GM12878 (cell line): ENCODE measurements around the gene SIGLEC12. TPM values are rescaled to one million over a fixed set of nuclear protein-coding genes. Genes with fewer than 3 reads are reported as not detected.
A peak's percentile ranks its signal among the peaks of the same experiment; 100 is the strongest.

Experiments used
- ATAC-seq: fragments of 200-7000 bp; cut with Tn5 transposase; 3 replicates; pipeline ENCODE4 v1.9.1; 2020; ENCODE audit warnings: mild to moderate bottlenecking, moderate library complexity
- BruUV-seq: library from RNA; stranded (reverse); fragments of 400-500 nt; replicated peaks from 2 replicates; lab custom pipeline; 2021; lab: Mats Ljungman, UMichigan
- CTCF ChIA-PET: fragments of 300-600 bp; sonication (Branson Sonifier 250); formaldehyde crosslinking; extraction: SDS; loops from one replicate; lab custom pipeline; 2021; ENCODE audit warnings: inconsistent platforms; lab: Yijun Ruan, JAX
- POLR2A ChIA-PET: fragments of 350-600 bp; formaldehyde crosslinking; extraction: SDS; loops from one replicate; lab custom pipeline; 2021; ENCODE audit warnings: inconsistent platforms; lab: Charles Lee
- RAD21 ChIA-PET: fragments of 300-600 bp; sonication (Branson Sonifier 250); formaldehyde crosslinking; loops from one replicate; lab custom pipeline; 2023; ENCODE audit warnings: antibody characterized with exemption; ENCODE audit not compliant: unreplicated experiment; lab: Charles Lee
- SMC1A ChIA-PET: fragments of 300-600 bp; sonication (Branson Sonifier 250); formaldehyde crosslinking; loops from one replicate; lab custom pipeline; 2023; ENCODE audit not compliant: unreplicated experiment, uncharacterized antibody; lab: Charles Lee
- DNase-seq: peaks from one replicate; pipeline ENCODE4 v3.0.0-alpha.2; 2011; ENCODE audit warnings: low read depth, low spot score
- FAIRE-seq: peaks from 3 replicates; lab custom pipeline; 2011; peaks lifted over from hg19 to GRCh38; lab: Jason Lieb, UNC
- H2AFZ ChIP-seq: 2 replicates; pipeline ENCODE4 v1.6.0; 2011; ENCODE audit warnings: low read depth, low read length, control low read depth; ENCODE audit not compliant: control insufficient read depth
- H3K27ac ChIP-seq: 2 replicates; pipeline ENCODE4 v1.5.1; 2011; ENCODE audit warnings: control low read depth; ENCODE audit not compliant: control insufficient read depth, insufficient read depth
- H3K27me3 ChIP-seq, 2 experiments: replicated peaks in 1 of 2; 2 replicates each; pipeline versions ENCODE4 v1.6.0 to v1.6.1; 2011; ENCODE audit warnings: low read length in 1 of 2; ENCODE audit not compliant: control insufficient read depth in 2 of 2, insufficient read depth in 2 of 2
- H3K36me3 ChIP-seq, 2 experiments: 2 replicates each; pipeline ENCODE4 v1.5.1; 2011; ENCODE audit warnings: low read length in 1 of 2; ENCODE audit not compliant: control insufficient read depth in 2 of 2, insufficient read depth in 2 of 2
- H3K4me1 ChIP-seq: 2 replicates; pipeline ENCODE4 v1.6.1; 2011; ENCODE audit warnings: mild to moderate bottlenecking, low read length, moderate library complexity, mixed read lengths; ENCODE audit not compliant: control insufficient read depth, insufficient read depth
- H3K4me2 ChIP-seq: 2 replicates; pipeline ENCODE4 v1.6.0; 2011; ENCODE audit warnings: control low read depth; ENCODE audit not compliant: control insufficient read depth, insufficient read depth
- H3K4me3 ChIP-seq: fragments of 200-600 bp; sonication (generic); 2 replicates; pipeline ENCODE4 v1.5.1; 2016
- H3K79me2 ChIP-seq: 2 replicates; pipeline ENCODE4 v1.6.0; 2011; ENCODE audit warnings: low read length; ENCODE audit not compliant: control insufficient read depth, insufficient read depth
- H3K9ac ChIP-seq: 2 replicates; pipeline ENCODE4 v1.8.0; 2011; ENCODE audit warnings: low read length, control low read depth, mixed read lengths; ENCODE audit not compliant: control insufficient read depth, insufficient read depth
- H3K9me3 ChIP-seq: replicated peaks from 3 replicates; pipeline ENCODE4 v1.5.1; 2011; ENCODE audit warnings: mild to moderate bottlenecking, low read length; ENCODE audit not compliant: control insufficient read depth, insufficient read depth
- H4K20me1 ChIP-seq: 2 replicates; pipeline ENCODE4 v1.6.0; 2011; ENCODE audit not compliant: control insufficient read depth, insufficient read depth
- CHD4 ChIP-seq: fragments of 200-600 bp; sonication (generic); IDR thresholded peaks from 2 replicates; pipeline ENCODE4 v1.6.1; 2016; ENCODE audit warnings: mild to moderate bottlenecking
- FOS ChIP-seq: IDR thresholded peaks from 3 replicates; pipeline ENCODE4 v1.6.1; 2011; ENCODE audit warnings: borderline replicate concordance; ENCODE audit not compliant: insufficient read length; ENCODE audit errors: extremely low read depth
- FOXM1 ChIP-seq: IDR thresholded peaks from 2 replicates; pipeline ENCODE4 v1.6.1; 2012; ENCODE audit warnings: low read depth, mild to moderate bottlenecking, inconsistent platforms, low read length, moderate library complexity
- MTA3 ChIP-seq: IDR thresholded peaks from 2 replicates; pipeline ENCODE4 v1.6.1; 2012; ENCODE audit warnings: low read length, inconsistent platforms, borderline replicate concordance
- NFIC ChIP-seq: IDR thresholded peaks from 2 replicates; pipeline ENCODE4 v1.6.1; 2012; ENCODE audit warnings: low read depth, mild to moderate bottlenecking, inconsistent platforms, low read length, moderate library complexity
- RAD21 ChIP-seq: IDR thresholded peaks from 2 replicates; pipeline ENCODE4 v1.6.1; 2011; ENCODE audit warnings: mild to moderate bottlenecking, low read depth, low read length, moderate library complexity; ENCODE audit not compliant: insufficient read depth
- RFX5 ChIP-seq: IDR thresholded peaks from 2 replicates; pipeline ENCODE4 v1.6.1; 2011; ENCODE audit warnings: low read depth, low read length, improper control_type of control experiment
- SIN3A ChIP-seq: IDR thresholded peaks from 2 replicates; pipeline ENCODE4 v1.6.1; 2012; ENCODE audit warnings: low read depth, low read length, improper control_type of control experiment
- SMAD5 ChIP-seq: IDR thresholded peaks from 2 replicates; pipeline ENCODE4 v1.6.1; 2016; ENCODE audit warnings: antibody characterized with exemption, low read depth
- SMC3 ChIP-seq: IDR thresholded peaks from 2 replicates; pipeline ENCODE4 v1.6.1; 2011; ENCODE audit warnings: low read length, improper control_type of control experiment, borderline replicate concordance
- SP1 ChIP-seq: IDR thresholded peaks from one replicate; pipeline ENCODE4 v1.6.1; 2011; ENCODE audit warnings: low read depth, low read length
- ZNF384 ChIP-seq: IDR thresholded peaks from 2 replicates; pipeline ENCODE4 v1.6.1; 2012; ENCODE audit warnings: low read depth, mild to moderate bottlenecking, low read length, improper control_type of control experiment, borderline replicate concordance
- ZNF622 ChIP-seq: fragments of 450-650 bp; IDR thresholded peaks from 2 replicates; pipeline ENCODE4 v1.6.1; 2017; ENCODE audit warnings: mild to moderate bottlenecking, inconsistent platforms
- ZZZ3 ChIP-seq: IDR thresholded peaks from 2 replicates; pipeline ENCODE4 v1.6.1; 2011; ENCODE audit warnings: low read depth; ENCODE audit not compliant: control insufficient read depth, insufficient read length
- WGBS: methylation state at CpG from one replicate; pipeline ENCODE4 v1.1.6; 2016; ENCODE audit warnings: low lambda C conversion rate; ENCODE audit not compliant: insufficient replicate concordance, insufficient coverage; ENCODE audit errors: missing lambda C conversion rate; 5-methylcytosine and 5-hydroxymethylcytosine counted together
- in situ Hi-C: fragments of 300-500 bp; cut with MboI; formaldehyde crosslinking; loops from 9 replicates; pipeline ENCODE4 v1.14.3; 2018; ENCODE audit warnings: mixed read lengths
- intact Hi-C: fragments of 100-400 bp; cut with micrococcal nuclease; formaldehyde crosslinking; loops from one replicate; pipeline ENCODE4 v1.14.2; 2022; ENCODE audit not compliant: unreplicated experiment
- polyA plus RNA-seq, 11 experiments: library from polyadenylated mRNA; depleted of rRNA in 4 of 11; unstranded in 6 of 11; stranded (reverse) in 5 of 11; fragments of >200 nt; fragmentation: Nextera tagmentation in 4 of 11; fragmentation: Illumina TruSeq in 1 of 11; extraction: Ambion mirVana in 4 of 11; extraction: Trizol in 1 of 11; gene quantifications; 1 replicate in 1 of 11; 2 replicates in 10 of 11; pipeline versions ENCODE4 v1.2.1 to v1.2.3, GENCODE V29; 2011 to 2016; ENCODE audit warnings: inconsistent platforms in 2 of 11, missing spikeins in 2 of 11, low read depth in 1 of 11
- total RNA-seq, 4 experiments: library from RNA; depleted of rRNA in 3 of 4; stranded (reverse); fragments of >200 nt in 3 of 4; fragmentation: Illumina TruSeq in 1 of 4; extraction: Trizol in 1 of 4; gene quantifications; 2 replicates each; pipeline versions ENCODE4 v1.2.1 to v1.2.3, GENCODE V29; 2013 to 2021
- TF ChIP-seq, protein P1 (sequence below): fragments of 450-650 bp; IDR thresholded peaks from 2 replicates; pipeline ENCODE4 v1.6.1; 2014; ENCODE audit warnings: mild to moderate bottlenecking
- TF ChIP-seq, protein P2 (sequence below), 3 experiments: IDR thresholded peaks in 2 of 3; conservative IDR thresholded peaks in 1 of 3; 2 replicates each; pipeline ENCODE4 v1.5.1; 2011; ENCODE audit warnings: low read depth in 3 of 3, low read length in 3 of 3, mild to moderate bottlenecking in 3 of 3, control low read depth in 2 of 3, moderate library complexity in 2 of 3, inconsistent platforms in 1 of 3, mixed read lengths in 1 of 3; ENCODE audit not compliant: control insufficient read depth in 2 of 3, insufficient read depth in 1 of 3; ENCODE audit errors: extremely low read depth in 1 of 3
- TF ChIP-seq, protein P3 (sequence below): fragments of 450-650 bp; IDR thresholded peaks from 2 replicates; pipeline ENCODE4 v1.6.1; 2017; ENCODE audit warnings: mild to moderate bottlenecking, low read depth, inconsistent platforms; ENCODE audit not compliant: poor library complexity, severe bottlenecking
- TF ChIP-seq, protein P4 (sequence below): IDR thresholded peaks from 2 replicates; pipeline ENCODE4 v1.6.1; 2012; ENCODE audit warnings: low read depth, low read length, improper control_type of control experiment

The SIGLEC12 gene
- total and polyA plus RNA-seq, 10 of the 15 experiments (the other 5 are each of a cell fraction or from before 2014, with no cell fraction given), result 0.03 to 0.18 (median 0.06) TPM; not detected in 5

DNA sequence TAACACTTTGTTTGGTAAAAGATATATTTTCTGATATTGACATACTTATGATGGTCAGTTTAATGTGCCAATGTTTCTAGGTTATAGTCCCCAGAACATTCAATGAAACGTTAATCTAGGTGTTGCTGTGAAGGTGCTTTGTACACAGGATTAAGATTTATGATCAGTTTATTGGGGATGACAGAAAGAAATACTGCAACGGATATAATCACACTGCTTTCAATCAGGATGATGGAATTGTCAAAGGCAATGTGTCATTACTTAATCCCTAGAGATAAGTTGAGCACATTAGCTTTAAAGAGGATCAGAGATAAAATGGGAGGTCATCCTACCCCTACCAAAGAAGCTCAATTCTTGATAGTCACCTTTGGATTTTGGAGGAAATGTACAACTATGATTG, 12.4 kb upstream of the SIGLEC12 start (continued):
- TF ChIP-seq, protein P1, sequence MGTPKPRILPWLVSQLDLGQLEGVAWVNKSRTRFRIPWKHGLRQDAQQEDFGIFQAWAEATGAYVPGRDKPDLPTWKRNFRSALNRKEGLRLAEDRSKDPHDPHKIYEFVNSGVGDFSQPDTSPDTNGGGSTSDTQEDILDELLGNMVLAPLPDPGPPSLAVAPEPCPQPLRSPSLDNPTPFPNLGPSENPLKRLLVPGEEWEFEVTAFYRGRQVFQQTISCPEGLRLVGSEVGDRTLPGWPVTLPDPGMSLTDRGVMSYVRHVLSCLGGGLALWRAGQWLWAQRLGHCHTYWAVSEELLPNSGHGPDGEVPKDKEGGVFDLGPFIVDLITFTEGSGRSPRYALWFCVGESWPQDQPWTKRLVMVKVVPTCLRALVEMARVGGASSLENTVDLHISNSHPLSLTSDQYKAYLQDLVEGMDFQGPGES, result no peak

DNA sequence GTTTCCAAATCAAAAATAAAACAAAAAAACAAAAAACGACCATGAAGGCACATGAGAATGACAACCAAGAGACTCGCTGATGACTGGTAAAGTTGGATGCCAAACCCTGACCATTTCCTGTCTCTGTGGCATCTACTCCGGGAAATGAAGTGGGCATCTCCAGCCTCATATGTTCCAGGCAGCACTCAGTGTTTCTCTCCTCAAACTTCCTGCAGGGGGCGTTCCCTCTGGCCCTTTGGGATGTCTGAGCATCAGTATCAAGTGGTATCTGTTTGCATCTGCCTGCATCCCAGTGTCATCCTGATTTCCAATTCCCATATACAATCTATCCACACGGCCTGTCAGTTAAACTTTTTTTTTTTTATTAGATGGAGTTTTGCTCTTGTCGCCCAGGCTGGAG, 9.8 kb upstream of the SIGLEC12 start:
- Histone ChIP-seq H4K20me1 (no peaks in the 10 kb centered on the region), H3K9ac (no peak overlapping the region), H3K27me3 (peaks cover 0 to 7% of the 10 kb centered on the region in 2 experiments; a peak in 1 of 4 replicates), H3K4me3 (no peak overlapping the region), H3K79me2 (no peaks in the 10 kb centered on the region), H3K4me2 (no peak overlapping the region), H3K4me1 (no peaks in the 10 kb centered on the region), H2AFZ (no peak overlapping the region), H3K36me3 (no peaks in the 10 kb centered on the region), H3K9me3 (no peaks in the 10 kb centered on the region), H3K27ac (no peak overlapping the region)
- ChIA-PET SMC1A (interaction anchor here (2.3 kb wide), 1 partner anchor 146 kb away, joined by 8 read pairs; no protein-coding TSS in a partner anchor), CTCF (interaction anchor here (1.4 to 8.0 kb wide), 2 partner anchors 143 to 148 kb away, joined by 5 to 111 read pairs; no protein-coding TSS in a partner anchor), POLR2A (no interaction called here), RAD21 (no interaction called here)
- intact Hi-C loops, result loop anchor here (5.0 kb wide), 2 partner anchors 39 to 146 kb away; no protein-coding TSS in a partner anchor
- FAIRE-seq, result no peak
- in situ Hi-C loops, result no loop called here
- 13% methylated on average over 6 of the region's 6 CpGs for WGBS
- ATAC-seq, result no peak
- BruUV-seq, result no TSS peak
- DNase-seq, result no peak
- TF ChIP-seq, protein P2, sequence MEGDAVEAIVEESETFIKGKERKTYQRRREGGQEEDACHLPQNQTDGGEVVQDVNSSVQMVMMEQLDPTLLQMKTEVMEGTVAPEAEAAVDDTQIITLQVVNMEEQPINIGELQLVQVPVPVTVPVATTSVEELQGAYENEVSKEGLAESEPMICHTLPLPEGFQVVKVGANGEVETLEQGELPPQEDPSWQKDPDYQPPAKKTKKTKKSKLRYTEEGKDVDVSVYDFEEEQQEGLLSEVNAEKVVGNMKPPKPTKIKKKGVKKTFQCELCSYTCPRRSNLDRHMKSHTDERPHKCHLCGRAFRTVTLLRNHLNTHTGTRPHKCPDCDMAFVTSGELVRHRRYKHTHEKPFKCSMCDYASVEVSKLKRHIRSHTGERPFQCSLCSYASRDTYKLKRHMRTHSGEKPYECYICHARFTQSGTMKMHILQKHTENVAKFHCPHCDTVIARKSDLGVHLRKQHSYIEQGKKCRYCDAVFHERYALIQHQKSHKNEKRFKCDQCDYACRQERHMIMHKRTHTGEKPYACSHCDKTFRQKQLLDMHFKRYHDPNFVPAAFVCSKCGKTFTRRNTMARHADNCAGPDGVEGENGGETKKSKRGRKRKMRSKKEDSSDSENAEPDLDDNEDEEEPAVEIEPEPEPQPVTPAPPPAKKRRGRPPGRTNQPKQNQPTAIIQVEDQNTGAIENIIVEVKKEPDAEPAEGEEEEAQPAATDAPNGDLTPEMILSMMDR (IDR thresholded peaks at IDR 0.05 in 2 of 3, conservative IDR thresholded peaks at IDR 0.05 in 1 of 3; ENCODE audit: control insufficient read depth in 2 of 3, extremely low read depth in 1 of 3, insufficient read depth in 1 of 3, low read depth in 3 of 3, low read length in 3 of 3), result peak; percentile 28 to 53 (median 39); a peak in 5 of 6 replicates
- no peak for TF ChIP-seq FOXM1
- no peak for TF ChIP-seq FOS
- no peak for TF ChIP-seq SP1
- 0 out of 2 replicates have a peak, but pooled peaks have one; percentile 22 for TF ChIP-seq RAD21
- no peak for TF ChIP-seq RFX5
- TF ChIP-seq ZZZ3, result no peak
- TF ChIP-seq ZNF384, result no peak
- peak; percentile 21; the same call in 1 of the 2 replicates for TF ChIP-seq SMC3
- no peak for TF ChIP-seq NFIC
- TF ChIP-seq, protein P3, sequence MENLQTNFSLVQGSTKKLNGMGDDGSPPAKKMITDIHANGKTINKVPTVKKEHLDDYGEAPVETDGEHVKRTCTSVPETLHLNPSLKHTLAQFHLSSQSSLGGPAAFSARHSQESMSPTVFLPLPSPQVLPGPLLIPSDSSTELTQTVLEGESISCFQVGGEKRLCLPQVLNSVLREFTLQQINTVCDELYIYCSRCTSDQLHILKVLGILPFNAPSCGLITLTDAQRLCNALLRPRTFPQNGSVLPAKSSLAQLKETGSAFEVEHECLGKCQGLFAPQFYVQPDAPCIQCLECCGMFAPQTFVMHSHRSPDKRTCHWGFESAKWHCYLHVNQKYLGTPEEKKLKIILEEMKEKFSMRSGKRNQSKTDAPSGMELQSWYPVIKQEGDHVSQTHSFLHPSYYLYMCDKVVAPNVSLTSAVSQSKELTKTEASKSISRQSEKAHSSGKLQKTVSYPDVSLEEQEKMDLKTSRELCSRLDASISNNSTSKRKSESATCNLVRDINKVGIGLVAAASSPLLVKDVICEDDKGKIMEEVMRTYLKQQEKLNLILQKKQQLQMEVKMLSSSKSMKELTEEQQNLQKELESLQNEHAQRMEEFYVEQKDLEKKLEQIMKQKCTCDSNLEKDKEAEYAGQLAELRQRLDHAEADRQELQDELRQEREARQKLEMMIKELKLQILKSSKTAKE, result no peak
- TF ChIP-seq ZNF622, result no peak
- no peak for TF ChIP-seq SMAD5
- TF ChIP-seq CHD4, result no peak
- TF ChIP-seq, protein P4, sequence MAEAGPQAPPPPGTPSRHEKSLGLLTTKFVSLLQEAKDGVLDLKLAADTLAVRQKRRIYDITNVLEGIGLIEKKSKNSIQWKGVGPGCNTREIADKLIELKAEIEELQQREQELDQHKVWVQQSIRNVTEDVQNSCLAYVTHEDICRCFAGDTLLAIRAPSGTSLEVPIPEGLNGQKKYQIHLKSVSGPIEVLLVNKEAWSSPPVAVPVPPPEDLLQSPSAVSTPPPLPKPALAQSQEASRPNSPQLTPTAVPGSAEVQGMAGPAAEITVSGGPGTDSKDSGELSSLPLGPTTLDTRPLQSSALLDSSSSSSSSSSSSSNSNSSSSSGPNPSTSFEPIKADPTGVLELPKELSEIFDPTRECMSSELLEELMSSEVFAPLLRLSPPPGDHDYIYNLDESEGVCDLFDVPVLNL, result no peak
- no peak for TF ChIP-seq MTA3
- no peak for TF ChIP-seq SIN3A
